Stimulated activated CD4-positive, alpha-beta T cell treated with anti-CD3 and anti-CD28 coated beads, Interleukin-15, amount 100 ng/mL, for 24 hours (primary cell): Measurements from ENCODE around the gene FYB1.
A peak's percentile ranks its signal among the peaks of the same experiment; 100 is the strongest.

ENCODE experiments used
- DNase-seq: peaks from one replicate; pipeline ENCODE4 v3.0.0-alpha.2; 2020

The FYB1 gene

GRCh38 chr5:39156082-39156481, 63.3 kb downstream of the FYB1 start:
- DNase-seq, result no peak

GRCh38 chr5:39151745-39152144, 67.6 kb downstream of the FYB1 start:
- no peak for DNase-seq

- no peak for DNase-seq
Observed at GRCh38 chr5:39149966-39150365, 69.4 kb downstream of the FYB1 start.

- no peak for DNase-seq
Observed at GRCh38 chr5:39148983-39149534, 70.3 kb downstream of the FYB1 start.

GRCh38 chr5:39146831-39147540, 72.4 kb downstream of the FYB1 start:
- DNase-seq, result no peak

GRCh38 chr5:39143151-39143860, 76.1 kb downstream of the FYB1 start:
- DNase-seq, result no peak

- no peak for DNase-seq
Observed at GRCh38 chr5:39140558-39141168, 78.7 kb downstream of the FYB1 start.

GRCh38 chr5:39138892-39139291, 80.5 kb downstream of the FYB1 start:
- DNase-seq, result no peak

- peak; percentile 38 for DNase-seq
Observed at GRCh38 chr5:39137819-39138451, 81.4 kb downstream of the FYB1 start.

- no peak for DNase-seq
Observed at GRCh38 chr5:39137391-39137790, 82.0 kb downstream of the FYB1 start.

GRCh38 chr5:39132792-39133191, 86.6 kb downstream of the FYB1 start:
- DNase-seq, result no peak

GRCh38 chr5:39132128-39132447, 87.3 kb downstream of the FYB1 start:
- no peak for DNase-seq

GRCh38 chr5:39131210-39132127, 87.9 kb downstream of the FYB1 start:
- no peak for DNase-seq

GRCh38 chr5:39130716-39131115, 88.6 kb downstream of the FYB1 start:
- DNase-seq, result no peak

GRCh38 chr5:39121922-39122321, 97.4 kb downstream of the FYB1 start:
- no peak for DNase-seq

GRCh38 chr5:39121315-39121714, 98.0 kb downstream of the FYB1 start:
- DNase-seq, result no peak

- DNase-seq, result no peak
Observed at GRCh38 chr5:39120052-39120420, 99.3 kb downstream of the FYB1 start.

GRCh38 chr5:39119404-39120051, 99.8 kb downstream of the FYB1 start:
- DNase-seq, result no peak

- DNase-seq, result no peak
Observed at GRCh38 chr5:39118638-39119037, 100.7 kb downstream of the FYB1 start.

GRCh38 chr5:39117401-39117800, 102.0 kb downstream of the FYB1 start:
- no peak for DNase-seq

GRCh38 chr5:39116344-39117170, 102.8 kb downstream of the FYB1 start:
- no peak for DNase-seq
